MM.1S (cell line): Measurements from ENCODE around the gene KLHL8.

ENCODE experiments used
- DNase-seq: peaks from one replicate; pipeline ENCODE4 v3.0.0-alpha.2; 2015
- H2AFZ ChIP-seq: fragments of 300-600 bp; sonication (generic); 2 replicates; pipeline ENCODE4 v1.6.0; 2016; ENCODE audit warnings: antibody characterized with exemption, low read length
- H3F3A ChIP-seq: fragments of 300-600 bp; sonication (generic); 2 replicates; pipeline ENCODE4 v1.6.1; 2016; ENCODE audit warnings: mild to moderate bottlenecking, antibody characterized with exemption, low read length, moderate library complexity, mixed read lengths; ENCODE audit not compliant: insufficient read depth
- H3K27ac ChIP-seq: fragments of 300-600 bp; sonication (generic); 2 replicates; pipeline ENCODE4 v1.5.1; 2016; ENCODE audit warnings: mild to moderate bottlenecking, low read length
- H3K27me3 ChIP-seq: fragments of 300-600 bp; sonication (generic); replicated peaks from 2 replicates; pipeline ENCODE4 v1.6.0; 2016; ENCODE audit warnings: low read length; ENCODE audit not compliant: insufficient read depth
- H3K36me3 ChIP-seq: fragments of 300-600 bp; sonication (generic); replicated peaks from 2 replicates; pipeline ENCODE4 v1.6.1; 2016; ENCODE audit warnings: mild to moderate bottlenecking, low read length, mixed read lengths; ENCODE audit not compliant: insufficient read depth
- H3K4me1 ChIP-seq: fragments of 300-600 bp; sonication (generic); 2 replicates; pipeline ENCODE4 v1.6.1; 2016; ENCODE audit warnings: low read length, mixed read lengths
- H3K4me2 ChIP-seq: fragments of 300-600 bp; sonication (generic); 2 replicates; pipeline ENCODE4 v1.6.0; 2016; ENCODE audit warnings: low read depth, low read length
- H3K4me3 ChIP-seq: fragments of 300-600 bp; sonication (generic); 2 replicates; pipeline ENCODE4 v1.5.1; 2016; ENCODE audit warnings: low read length, mixed read lengths
- H3K79me2 ChIP-seq: fragments of 300-600 bp; sonication (generic); 2 replicates; pipeline ENCODE4 v1.6.1; 2016; ENCODE audit warnings: mixed run types, low read length, mixed read lengths
- H3K9ac ChIP-seq: fragments of 300-600 bp; sonication (generic); 2 replicates; pipeline ENCODE4 v1.6.1; 2016; ENCODE audit warnings: low read length, mixed read lengths
- H3K9me2 ChIP-seq: fragments of 300-600 bp; sonication (generic); replicated peaks from 2 replicates; pipeline ENCODE4 v1.6.1; 2016; ENCODE audit warnings: mild to moderate bottlenecking, low read length, mixed read lengths; ENCODE audit not compliant: insufficient read depth
- H3K9me3 ChIP-seq: fragments of 300-600 bp; sonication (generic); replicated peaks from 2 replicates; pipeline ENCODE4 v1.6.1; 2016; ENCODE audit warnings: mild to moderate bottlenecking, low read length, mixed read lengths; ENCODE audit not compliant: insufficient read depth
- H4K20me1 ChIP-seq: fragments of 300-600 bp; sonication (generic); 2 replicates; pipeline ENCODE4 v1.6.1; 2016; ENCODE audit warnings: mild to moderate bottlenecking, low read length, moderate library complexity, mixed read lengths; ENCODE audit not compliant: insufficient read depth
- CTCF ChIP-seq: fragments of 300-600 bp; sonication (generic); IDR thresholded peaks from 2 replicates; pipeline ENCODE4 v1.5.1; 2016; ENCODE audit warnings: antibody characterized with exemption, low read length, mixed read lengths
- EZH2 ChIP-seq: fragments of 300-600 bp; sonication (generic); optimal IDR thresholded peaks from 2 replicates; pipeline ENCODE3; 2017; ENCODE audit warnings: low read depth, mild to moderate bottlenecking, antibody characterized with exemption, low read length, mixed read lengths
- EZH2phosphoT487 ChIP-seq: fragments of 300-600 bp; sonication (generic); IDR thresholded peaks from 2 replicates; pipeline ENCODE4 v1.6.1; 2018; ENCODE audit warnings: antibody characterized with exemption, low read length

KLHL8 gene

GRCh38 chr4:87241336-87241735 is 20.9 kb upstream of the KLHL8 start:
- H3K27ac ChIP-seq: no peak overlapping the region
- H3K9me2 ChIP-seq: no peaks in the 10 kb centered on the region
- no peaks in the 10 kb centered on the region for H4K20me1 ChIP-seq
- H3F3A ChIP-seq: no peaks in the 10 kb centered on the region
- no peak overlapping the region for H3K4me2 ChIP-seq
- no peaks in the 10 kb centered on the region for H3K36me3 ChIP-seq
- no peaks in the 10 kb centered on the region for H3K9me3 ChIP-seq
- no peak overlapping the region for H3K9ac ChIP-seq
- DNase-seq: no peak
- no peaks in the 10 kb centered on the region for H3K79me2 ChIP-seq
- TF ChIP-seq EZH2phosphoT487 (no peak), EZH2 (no peak), CTCF (no peak)
- no peaks in the 10 kb centered on the region for H3K4me1 ChIP-seq
- H3K4me3 ChIP-seq: no peak overlapping the region
- no peaks in the 10 kb centered on the region for H3K27me3 ChIP-seq
- no peak overlapping the region for H2AFZ ChIP-seq

- DNase-seq: no peak
- no peak overlapping the region for H3K4me3 ChIP-seq
- no peaks in the 10 kb centered on the region for H4K20me1 ChIP-seq
- no peak overlapping the region for H3K9ac ChIP-seq
- H3K4me1 ChIP-seq: no peaks in the 10 kb centered on the region
- no peaks in the 10 kb centered on the region for H3K27me3 ChIP-seq
- H3K27ac ChIP-seq: no peak overlapping the region
- H3K36me3 ChIP-seq: no peaks in the 10 kb centered on the region
- no peaks in the 10 kb centered on the region for H3F3A ChIP-seq
- H3K9me3 ChIP-seq: no peaks in the 10 kb centered on the region
- H3K4me2 ChIP-seq: no peak overlapping the region
- no peaks in the 10 kb centered on the region for H3K79me2 ChIP-seq
- no peaks in the 10 kb centered on the region for H3K9me2 ChIP-seq
- H2AFZ ChIP-seq: no peak overlapping the region
- no peak for TF ChIP-seq EZH2
- no peak for TF ChIP-seq EZH2phosphoT487
- TF ChIP-seq CTCF: no peak
These were observed 19.9 kb upstream of the KLHL8 start for GRCh38 chr4:87240341-87240740.

- Histone ChIP-seq H3K4me3 (no peak overlapping the region), H3K4me1 (no peaks in the 10 kb centered on the region), H3K9me2 (no peaks in the 10 kb centered on the region), H3F3A (no peaks in the 10 kb centered on the region), H3K27me3 (no peaks in the 10 kb centered on the region), H3K27ac (no peak overlapping the region), H3K9ac (no peak overlapping the region), H2AFZ (no peak overlapping the region), H3K79me2 (no peaks in the 10 kb centered on the region), H3K4me2 (no peak overlapping the region), H3K9me3 (no peaks in the 10 kb centered on the region), H4K20me1 (no peaks in the 10 kb centered on the region), H3K36me3 (no peaks in the 10 kb centered on the region)
- no peak for TF ChIP-seq CTCF
- no peak for TF ChIP-seq EZH2
- TF ChIP-seq EZH2phosphoT487: no peak
- DNase-seq: no peak
These were observed 19.4 kb upstream of the KLHL8 start for GRCh38 chr4:87239821-87240220.

GRCh38 chr4:87239194-87239593 is 18.8 kb upstream of the KLHL8 start:
- H3K4me2 ChIP-seq: no peak overlapping the region
- H3K9ac ChIP-seq: no peak overlapping the region
- no peaks in the 10 kb centered on the region for H3K36me3 ChIP-seq
- no peaks in the 10 kb centered on the region for H3F3A ChIP-seq
- no peaks in the 10 kb centered on the region for H4K20me1 ChIP-seq
- H3K4me3 ChIP-seq: no peak overlapping the region
- H3K9me2 ChIP-seq: no peaks in the 10 kb centered on the region
- no peak overlapping the region for H3K27ac ChIP-seq
- TF ChIP-seq EZH2phosphoT487: no peak
- no peak overlapping the region for H2AFZ ChIP-seq
- no peaks in the 10 kb centered on the region for H3K27me3 ChIP-seq
- no peaks in the 10 kb centered on the region for H3K9me3 ChIP-seq
- no peak for DNase-seq
- no peaks in the 10 kb centered on the region for H3K79me2 ChIP-seq
- H3K4me1 ChIP-seq: no peaks in the 10 kb centered on the region
